ENCODE results near the gene POU2F3. TPM values are rescaled to one million over a fixed set of nuclear protein-coding genes. Genes with fewer than 3 reads are reported as not detected.

POU2F3 gene
- total and polyA plus RNA-seq, 2 of the 8 experiments (the other 6 are each of a cell fraction or from before 2014, with no cell fraction given): 1.0 to 2.1 TPM

GRCh38 chr11:120199613-120200012, 40.3 kb upstream of the POU2F3 start (continued):
- TF ChIP-seq CHD7 (IDR thresholded peaks at IDR 0.05; ENCODE audit: insufficient replicate concordance, low read length) (no peak), SIN3A (conservative IDR thresholded peaks at IDR 0.05 in 1 of 2, IDR thresholded peaks at IDR 0.05 in 1 of 2; ENCODE audit: low read depth in 1 of 2, low read length in 2 of 2) (no peak), CHD2 (IDR thresholded peaks at IDR 0.05; ENCODE audit: low read length) (no peak), CBX8 (IDR thresholded peaks at IDR 0.05; ENCODE audit: borderline replicate concordance, low read depth, low read length) (no peak), SUZ12 (IDR thresholded peaks at IDR 0.05; ENCODE audit: low read length) (peak; percentile 36; the same call in 1 of the 2 replicates)
